Activated naive CD4-positive, alpha-beta T cell treated with anti-CD3 and anti-CD28 coated beads, Interleukin-2, amount 10 ng/mL, durations not matched to agents 5 hours and 36 hours (primary cell): ENCODE results near the gene OXER1. TPM values are rescaled to one million over a fixed set of nuclear protein-coding genes. Genes with fewer than 3 reads are reported as not detected.

Source experiments
- total RNA-seq, 2 experiments: library from RNA; stranded (reverse); gene quantifications; one replicate each; pipeline ENCODE4 v1.2.3, GENCODE V29; 2021

OXER1 gene
- total RNA-seq = not detected

GRCh38 chr2:42764096-42764495 is at the start of gene OXER1:
OXER1 (minus strand) TSS chr2:42764135; CDS start chr2:42764062, 73 bp downstream.

GRCh38 chr2:42792583-42793333 is 28.8 kb upstream of the OXER1 start, which contains the start of gene HAAO:
HAAO (minus strand) TSS chr2:42792583; CDS start chr2:42792536, 47 bp downstream.

Other genes with a start within 250 kb of the OXER1 start
- 10 to 100 TPM; 28.8 to 29.9 TPM for gene MTA3, start 195.5 kb downstream of the OXER1 start, total RNA-seq
- not detected for gene HAAO, start 28.4 kb upstream of the OXER1 start, total RNA-seq